Panc1 (cell line): ENCODE measurements around the gene EEIG1. TPM values are rescaled to one million over a fixed set of nuclear protein-coding genes. Genes with fewer than 3 reads are reported as not detected.

ENCODE experiments used
- ATAC-seq: fragments of 200-7000 bp; cut with Tn5 transposase; 2 replicates; pipeline ENCODE4 v1.9.1; 2020; ENCODE audit warnings: mild to moderate bottlenecking, moderate library complexity
- BruUV-seq: library from RNA; stranded (reverse); fragments of 400-500 nt; replicated peaks from 2 replicates; lab custom pipeline; 2021; lab: Mats Ljungman, UMichigan
- CTCF ChIA-PET: fragments of 300-600 bp; sonication (Branson Sonifier 250); formaldehyde crosslinking; loops from one replicate; lab custom pipeline; 2022; ENCODE audit warnings: antibody characterized with exemption; lab: Charles Lee
- POLR2A ChIA-PET: fragments of 300-600 bp; sonication (Branson Sonifier 250); formaldehyde crosslinking; loops from one replicate; lab custom pipeline; 2022; ENCODE audit warnings: antibody characterized with exemption; lab: Charles Lee
- DNase-seq: peaks from one replicate; pipeline ENCODE4 v3.0.0-alpha.2; 2010; ENCODE audit warnings: low read depth, low spot score
- H3K27ac ChIP-seq: 2 replicates; pipeline ENCODE4 v1.5.1; 2011; ENCODE audit warnings: mild to moderate bottlenecking, low read length, inconsistent platforms
- H3K27me3 ChIP-seq: fragments of 200-500 bp; sonication (Bioruptor generic); 2 replicates; pipeline ENCODE4 v1.6.0; 2014; ENCODE audit warnings: low read length, inconsistent platforms; ENCODE audit not compliant: control insufficient read depth, insufficient read depth
- H3K36me3 ChIP-seq: fragments of 200-500 bp; sonication (Bioruptor generic); 2 replicates; pipeline ENCODE4 v1.5.1; 2014; ENCODE audit warnings: inconsistent platforms, mild to moderate bottlenecking, low read length, moderate library complexity; ENCODE audit not compliant: control insufficient read depth, insufficient read depth
- H3K4me1 ChIP-seq: 2 replicates; pipeline ENCODE4 v1.5.1; 2011; ENCODE audit warnings: inconsistent platforms, mild to moderate bottlenecking, low read length, moderate library complexity; ENCODE audit not compliant: control insufficient read depth, insufficient read depth
- H3K4me3 ChIP-seq, 2 experiments: 2 replicates each; pipeline ENCODE4 v1.5.1; 2011 to 2012; ENCODE audit warnings: low read depth in 2 of 2, low read length in 2 of 2, mild to moderate bottlenecking in 2 of 2, inconsistent platforms in 1 of 2, moderate library complexity in 1 of 2
- H3K9me3 ChIP-seq: fragments of 200-500 bp; sonication (Bioruptor generic); 2 replicates; pipeline ENCODE4 v1.5.1; 2014; ENCODE audit warnings: low read depth, mild to moderate bottlenecking, inconsistent platforms, low read length, moderate library complexity; ENCODE audit not compliant: control insufficient read depth, insufficient read depth
- CTCF ChIP-seq: fragments of 450-650 bp; IDR thresholded peaks from 2 replicates; pipeline ENCODE4 v1.5.1; 2017; ENCODE audit warnings: mild to moderate bottlenecking
- POLR2AphosphoS5 ChIP-seq: IDR thresholded peaks from 2 replicates; pipeline ENCODE4 v1.6.1; 2012; ENCODE audit warnings: mild to moderate bottlenecking, low read depth, low read length, moderate library complexity
- SIN3A ChIP-seq: IDR thresholded peaks from 2 replicates; pipeline ENCODE4 v1.6.1; 2012; ENCODE audit warnings: low read depth, mild to moderate bottlenecking, low read length, moderate library complexity, borderline replicate concordance; ENCODE audit not compliant: insufficient read depth
- TCF7L2 ChIP-seq: IDR thresholded peaks from 2 replicates; pipeline ENCODE4 v1.6.1; 2011; ENCODE audit warnings: mild to moderate bottlenecking, low read depth, low read length, inconsistent platforms
- in situ Hi-C: cut with HindIII; loops from 2 replicates; pipeline ENCODE4 v1.10.0; 2016; ENCODE audit warnings: low sequenced_read_pairs, low pct_unique_long_range_greater_than_20kb
- intact Hi-C: fragments of 100-400 bp; cut with micrococcal nuclease; formaldehyde crosslinking; loops from one replicate; pipeline ENCODE4 v1.10.0; 2022; ENCODE audit not compliant: unreplicated experiment
- total RNA-seq: library from RNA; stranded (reverse); gene quantifications from one replicate; pipeline ENCODE4 v1.2.1, GENCODE V29; 2021; ENCODE audit not compliant: unreplicated experiment
- TF ChIP-seq, protein P1 (sequence below), 2 experiments: IDR thresholded peaks; 2 replicates each; pipeline ENCODE4 v1.6.1; 2011 to 2012; ENCODE audit warnings: low read depth in 2 of 2, control low read depth in 1 of 2, low read length in 1 of 2, mild to moderate bottlenecking in 1 of 2, moderate library complexity in 1 of 2; ENCODE audit not compliant: insufficient read depth in 1 of 2

Gene EEIG1
- total RNA-seq, 1 experiment from 2014 or later, result 361 TPM

- CTCF ChIA-PET, result no interaction called here
- TF ChIP-seq CTCF (no peak), POLR2AphosphoS5 (peak; percentile 54), SIN3A (no peak), TCF7L2 (no peak)
- TF ChIP-seq, protein P1, sequence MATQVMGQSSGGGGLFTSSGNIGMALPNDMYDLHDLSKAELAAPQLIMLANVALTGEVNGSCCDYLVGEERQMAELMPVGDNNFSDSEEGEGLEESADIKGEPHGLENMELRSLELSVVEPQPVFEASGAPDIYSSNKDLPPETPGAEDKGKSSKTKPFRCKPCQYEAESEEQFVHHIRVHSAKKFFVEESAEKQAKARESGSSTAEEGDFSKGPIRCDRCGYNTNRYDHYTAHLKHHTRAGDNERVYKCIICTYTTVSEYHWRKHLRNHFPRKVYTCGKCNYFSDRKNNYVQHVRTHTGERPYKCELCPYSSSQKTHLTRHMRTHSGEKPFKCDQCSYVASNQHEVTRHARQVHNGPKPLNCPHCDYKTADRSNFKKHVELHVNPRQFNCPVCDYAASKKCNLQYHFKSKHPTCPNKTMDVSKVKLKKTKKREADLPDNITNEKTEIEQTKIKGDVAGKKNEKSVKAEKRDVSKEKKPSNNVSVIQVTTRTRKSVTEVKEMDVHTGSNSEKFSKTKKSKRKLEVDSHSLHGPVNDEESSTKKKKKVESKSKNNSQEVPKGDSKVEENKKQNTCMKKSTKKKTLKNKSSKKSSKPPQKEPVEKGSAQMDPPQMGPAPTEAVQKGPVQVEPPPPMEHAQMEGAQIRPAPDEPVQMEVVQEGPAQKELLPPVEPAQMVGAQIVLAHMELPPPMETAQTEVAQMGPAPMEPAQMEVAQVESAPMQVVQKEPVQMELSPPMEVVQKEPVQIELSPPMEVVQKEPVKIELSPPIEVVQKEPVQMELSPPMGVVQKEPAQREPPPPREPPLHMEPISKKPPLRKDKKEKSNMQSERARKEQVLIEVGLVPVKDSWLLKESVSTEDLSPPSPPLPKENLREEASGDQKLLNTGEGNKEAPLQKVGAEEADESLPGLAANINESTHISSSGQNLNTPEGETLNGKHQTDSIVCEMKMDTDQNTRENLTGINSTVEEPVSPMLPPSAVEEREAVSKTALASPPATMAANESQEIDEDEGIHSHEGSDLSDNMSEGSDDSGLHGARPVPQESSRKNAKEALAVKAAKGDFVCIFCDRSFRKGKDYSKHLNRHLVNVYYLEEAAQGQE (IDR thresholded peaks at IDR 0.05; ENCODE audit: insufficient read depth in 1 of 2, low read depth in 2 of 2, low read length in 1 of 2), result no peak
- POLR2A ChIA-PET, result no interaction called here
- no TSS peak for BruUV-seq
- DNase-seq (no peak), ATAC-seq (no peak)
- intact Hi-C loops, result no loop called here
- in situ Hi-C loops, result loop anchor here (25.0 kb wide), 1 partner anchor 151 kb away; no protein-coding TSS in a partner anchor
- Histone ChIP-seq H3K27me3 (no peaks in the 10 kb centered on the region), H3K4me3 (peak overlapping the region; percentile 65 to 66), H3K36me3 (peaks cover 7% of the 10 kb centered on the region), H3K4me1 (peaks cover 51% of the 10 kb centered on the region), H3K27ac (peak overlapping the region; percentile 93), H3K9me3 (no peaks in the 10 kb centered on the region)
Measured at GRCh38 chr9:127936347-127936852, 44.4 kb downstream of the EEIG1 start.

GRCh38 chr9:127935765-127936221 is 45.0 kb downstream of the EEIG1 start:
- H3K4me1 ChIP-seq, result peaks cover 50% of the 10 kb centered on the region
- TF ChIP-seq POLR2AphosphoS5 (no peak), SIN3A (no peak), TCF7L2 (no peak), CTCF (no peak)
- TF ChIP-seq, protein P1 (IDR thresholded peaks at IDR 0.05; ENCODE audit: insufficient read depth in 1 of 2, low read depth in 2 of 2, low read length in 1 of 2), result no peak
- no peaks in the 10 kb centered on the region for H3K27me3 ChIP-seq
- no peaks in the 10 kb centered on the region for H3K9me3 ChIP-seq
- POLR2A ChIA-PET, result no interaction called here
- peaks cover 7% of the 10 kb centered on the region for H3K36me3 ChIP-seq
- peak overlapping the region; percentile 93 for H3K27ac ChIP-seq
- no peak for DNase-seq
- in situ Hi-C loops, result loop anchor here (25.0 kb wide), 1 partner anchor 152 kb away; no protein-coding TSS in a partner anchor
- intact Hi-C loops, result no loop called here
- no TSS peak for BruUV-seq
- no peak for ATAC-seq
- CTCF ChIA-PET, result no interaction called here
- H3K4me3 ChIP-seq, result peak overlapping the region; percentile 65 to 66
